ENCODE results near the gene RRP8.

GRCh38 chr11:6545917-6546605 lies 57.4 kb downstream of the RRP8 start:
- TF ChIP-seq, protein P1, sequence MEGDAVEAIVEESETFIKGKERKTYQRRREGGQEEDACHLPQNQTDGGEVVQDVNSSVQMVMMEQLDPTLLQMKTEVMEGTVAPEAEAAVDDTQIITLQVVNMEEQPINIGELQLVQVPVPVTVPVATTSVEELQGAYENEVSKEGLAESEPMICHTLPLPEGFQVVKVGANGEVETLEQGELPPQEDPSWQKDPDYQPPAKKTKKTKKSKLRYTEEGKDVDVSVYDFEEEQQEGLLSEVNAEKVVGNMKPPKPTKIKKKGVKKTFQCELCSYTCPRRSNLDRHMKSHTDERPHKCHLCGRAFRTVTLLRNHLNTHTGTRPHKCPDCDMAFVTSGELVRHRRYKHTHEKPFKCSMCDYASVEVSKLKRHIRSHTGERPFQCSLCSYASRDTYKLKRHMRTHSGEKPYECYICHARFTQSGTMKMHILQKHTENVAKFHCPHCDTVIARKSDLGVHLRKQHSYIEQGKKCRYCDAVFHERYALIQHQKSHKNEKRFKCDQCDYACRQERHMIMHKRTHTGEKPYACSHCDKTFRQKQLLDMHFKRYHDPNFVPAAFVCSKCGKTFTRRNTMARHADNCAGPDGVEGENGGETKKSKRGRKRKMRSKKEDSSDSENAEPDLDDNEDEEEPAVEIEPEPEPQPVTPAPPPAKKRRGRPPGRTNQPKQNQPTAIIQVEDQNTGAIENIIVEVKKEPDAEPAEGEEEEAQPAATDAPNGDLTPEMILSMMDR (IDR thresholded peaks at IDR 0.05) = no peak
- TF ChIP-seq POLR2A (IDR thresholded peaks at IDR 0.05) = no peak
